ENCODE data around the gene PLPP7.

Gene PLPP7

GRCh38 chr9:131284856-131285255 lies 4.7 kb upstream of the PLPP7 start:
- peaks cover 14% of the 10 kb centered on the region for H3K4me1 ChIP-seq (ENCODE audit: control insufficient read depth, insufficient read depth, low read depth, low read length)
- H2BK15ac ChIP-seq (ENCODE audit: low read depth, poor library complexity, severe bottlenecking) = no peak overlapping the region
- no peak overlapping the region for H3K4me3 ChIP-seq (ENCODE audit: insufficient read depth in 1 of 2, low read depth in 1 of 2, low read length in 2 of 2)
- H4K91ac ChIP-seq (ENCODE audit: low read length) = no peak overlapping the region
- H2BK5ac ChIP-seq (ENCODE audit: low read depth, low read length, poor library complexity, severe bottlenecking) = no peak overlapping the region
- H2BK12ac ChIP-seq (ENCODE audit: low read length in 2 of 2) = no peak overlapping the region
- H2BK120ac ChIP-seq (ENCODE audit: low read depth, low read length) = no peak overlapping the region
- no peak overlapping the region for H3K27ac ChIP-seq (ENCODE audit: low read length, poor library complexity, severe bottlenecking)
- no peak overlapping the region for H3K4ac ChIP-seq (ENCODE audit: low read depth in 1 of 2, low read length in 2 of 2)
- no peak overlapping the region for H3K18ac ChIP-seq (ENCODE audit: low read depth in 1 of 2, low read length in 2 of 2)
- no peak overlapping the region for H3K23ac ChIP-seq (ENCODE audit: low read length in 2 of 2)
- H3K27me3 ChIP-seq (ENCODE audit: control insufficient read depth in 1 of 2, insufficient read depth in 1 of 2, low read length in 2 of 2) = peaks cover 33 to 48% of the 10 kb centered on the region in 2 experiments
- no peak overlapping the region for H2AFZ ChIP-seq (ENCODE audit: low read depth, low read length)
- no peak overlapping the region for H2AK5ac ChIP-seq (ENCODE audit: low read length, severe bottlenecking)
- H4K8ac ChIP-seq (ENCODE audit: low read length) = no peak overlapping the region
- 91% methylated on average over 6 of the region's 6 CpGs for WGBS
- H3K14ac ChIP-seq (ENCODE audit: low read length in 2 of 2) = no peak overlapping the region
- H3K9ac ChIP-seq (ENCODE audit: low read length) = no peak overlapping the region
- no peak for DNase-seq
- H3K79me1 ChIP-seq (replicated peaks; ENCODE audit: low read length, poor library complexity, severe bottlenecking) = no peaks in the 10 kb centered on the region
- no peak overlapping the region for H3K4me2 ChIP-seq (ENCODE audit: low read length, poor library complexity, severe bottlenecking)
- no peaks in the 10 kb centered on the region for H3K9me3 ChIP-seq (ENCODE audit: control insufficient read depth, low read length)
- H3K36me3 ChIP-seq (ENCODE audit: control insufficient read depth in 1 of 2, insufficient read depth in 2 of 2, low read depth in 1 of 2, low read length in 2 of 2) = no peaks in the 10 kb centered on the region

GRCh38 chr9:131287359-131287758 lies 2.2 kb upstream of the PLPP7 start:
- Histone ChIP-seq H3K27ac (ENCODE audit: low read length, poor library complexity, severe bottlenecking) (no peak overlapping the region), H2BK5ac (ENCODE audit: low read depth, low read length, poor library complexity, severe bottlenecking) (no peak overlapping the region), H2BK120ac (ENCODE audit: low read depth, low read length) (no peak overlapping the region), H3K9ac (ENCODE audit: low read length) (no peak overlapping the region), H3K9me3 (ENCODE audit: control insufficient read depth, low read length) (no peaks in the 10 kb centered on the region), H3K79me1 (replicated peaks; ENCODE audit: low read length, poor library complexity, severe bottlenecking) (no peaks in the 10 kb centered on the region), H3K4me2 (ENCODE audit: low read length, poor library complexity, severe bottlenecking) (no peak overlapping the region), H3K4ac (ENCODE audit: low read depth in 1 of 2, low read length in 2 of 2) (no peak overlapping the region), H2BK15ac (ENCODE audit: low read depth, poor library complexity, severe bottlenecking) (no peak overlapping the region), H3K23ac (ENCODE audit: low read length in 2 of 2) (no peak overlapping the region), H3K4me3 (ENCODE audit: insufficient read depth in 1 of 2, low read depth in 1 of 2, low read length in 2 of 2) (no peak overlapping the region), H2BK12ac (ENCODE audit: low read length in 2 of 2) (no peak overlapping the region), H3K18ac (ENCODE audit: low read depth in 1 of 2, low read length in 2 of 2) (no peak overlapping the region), H3K4me1 (ENCODE audit: control insufficient read depth, insufficient read depth, low read depth, low read length) (peaks cover 13% of the 10 kb centered on the region), H3K14ac (ENCODE audit: low read length in 2 of 2) (no peak overlapping the region), H4K91ac (ENCODE audit: low read length) (no peak overlapping the region), H4K8ac (ENCODE audit: low read length) (no peak overlapping the region), H3K36me3 (ENCODE audit: control insufficient read depth in 1 of 2, insufficient read depth in 2 of 2, low read depth in 1 of 2, low read length in 2 of 2) (peaks cover 0 to 7% of the 10 kb centered on the region in 2 experiments), H2AFZ (ENCODE audit: low read depth, low read length) (no peak overlapping the region), H2AK5ac (ENCODE audit: low read length, severe bottlenecking) (no peak overlapping the region), H3K27me3 (ENCODE audit: control insufficient read depth in 1 of 2, insufficient read depth in 1 of 2, low read length in 2 of 2) (peaks cover 8 to 23% of the 10 kb centered on the region in 2 experiments)
- no peak for DNase-seq
- WGBS = 84% methylated on average over 6 of the region's 6 CpGs

GRCh38 chr9:131288217-131288616 lies 1.3 kb upstream of the PLPP7 start:
- H2AK5ac ChIP-seq (ENCODE audit: low read length, severe bottlenecking) = no peak overlapping the region
- H2BK12ac ChIP-seq (ENCODE audit: low read length in 2 of 2) = no peak overlapping the region
- H4K91ac ChIP-seq (ENCODE audit: low read length) = no peak overlapping the region
- H3K14ac ChIP-seq (ENCODE audit: low read length in 2 of 2) = no peak overlapping the region
- H3K23ac ChIP-seq (ENCODE audit: low read length in 2 of 2) = no peak overlapping the region
- no peak overlapping the region for H3K4ac ChIP-seq (ENCODE audit: low read depth in 1 of 2, low read length in 2 of 2)
- no peak overlapping the region for H2AFZ ChIP-seq (ENCODE audit: low read depth, low read length)
- H3K79me1 ChIP-seq (replicated peaks; ENCODE audit: low read length, poor library complexity, severe bottlenecking) = no peaks in the 10 kb centered on the region
- peaks cover 0 to 15% of the 10 kb centered on the region in 2 experiments for H3K36me3 ChIP-seq (ENCODE audit: control insufficient read depth in 1 of 2, insufficient read depth in 2 of 2, low read depth in 1 of 2, low read length in 2 of 2)
- H3K27ac ChIP-seq (ENCODE audit: low read length, poor library complexity, severe bottlenecking) = no peak overlapping the region
- no peak overlapping the region for H3K4me3 ChIP-seq (ENCODE audit: insufficient read depth in 1 of 2, low read depth in 1 of 2, low read length in 2 of 2)
- no peaks in the 10 kb centered on the region for H3K9me3 ChIP-seq (ENCODE audit: control insufficient read depth, low read length)
- no peak overlapping the region for H4K8ac ChIP-seq (ENCODE audit: low read length)
- H3K18ac ChIP-seq (ENCODE audit: low read depth in 1 of 2, low read length in 2 of 2) = no peak overlapping the region
- no peak overlapping the region for H2BK15ac ChIP-seq (ENCODE audit: low read depth, poor library complexity, severe bottlenecking)
- no peak overlapping the region for H3K4me2 ChIP-seq (ENCODE audit: low read length, poor library complexity, severe bottlenecking)
- no peak for DNase-seq
- H2BK5ac ChIP-seq (ENCODE audit: low read depth, low read length, poor library complexity, severe bottlenecking) = no peak overlapping the region
- peaks cover 4 to 19% of the 10 kb centered on the region in 2 experiments for H3K27me3 ChIP-seq (ENCODE audit: control insufficient read depth in 1 of 2, insufficient read depth in 1 of 2, low read length in 2 of 2)
- H2BK120ac ChIP-seq (ENCODE audit: low read depth, low read length) = no peak overlapping the region
- H3K4me1 ChIP-seq (ENCODE audit: control insufficient read depth, insufficient read depth, low read depth, low read length) = peaks cover 5% of the 10 kb centered on the region
- H3K9ac ChIP-seq (ENCODE audit: low read length) = no peak overlapping the region
- 86% methylated on average over 8 of the region's 9 CpGs for whole genome bisulfite sequencing

- Histone ChIP-seq H3K27ac (ENCODE audit: low read length, poor library complexity, severe bottlenecking) (no peak overlapping the region), H2AK5ac (ENCODE audit: low read length, severe bottlenecking) (no peak overlapping the region), H3K36me3 (ENCODE audit: control insufficient read depth in 1 of 2, insufficient read depth in 2 of 2, low read depth in 1 of 2, low read length in 2 of 2) (peaks cover 0 to 27% of the 10 kb centered on the region in 2 experiments), H3K4me1 (ENCODE audit: control insufficient read depth, insufficient read depth, low read depth, low read length) (peaks cover 5% of the 10 kb centered on the region), H3K9me3 (ENCODE audit: control insufficient read depth, low read length) (no peaks in the 10 kb centered on the region), H2BK15ac (ENCODE audit: low read depth, poor library complexity, severe bottlenecking) (peak overlapping the region; percentile 15), H3K79me1 (replicated peaks; ENCODE audit: low read length, poor library complexity, severe bottlenecking) (no peaks in the 10 kb centered on the region), H3K4me3 (ENCODE audit: insufficient read depth in 1 of 2, low read depth in 1 of 2, low read length in 2 of 2) (peak overlapping the region in 1 of 2 experiments; percentile 81), H2BK12ac (ENCODE audit: low read length in 2 of 2) (no peak overlapping the region), H2BK5ac (ENCODE audit: low read depth, low read length, poor library complexity, severe bottlenecking) (no peak overlapping the region), H3K14ac (ENCODE audit: low read length in 2 of 2) (no peak overlapping the region), H4K8ac (ENCODE audit: low read length) (peak overlapping the region; percentile 45), H3K27me3 (ENCODE audit: control insufficient read depth in 1 of 2, insufficient read depth in 1 of 2, low read length in 2 of 2) (peaks cover 0 to 4% of the 10 kb centered on the region in 2 experiments), H3K9ac (ENCODE audit: low read length) (peak overlapping the region; percentile 92), H4K91ac (ENCODE audit: low read length) (peak overlapping the region; percentile 29), H3K18ac (ENCODE audit: low read depth in 1 of 2, low read length in 2 of 2) (no peak overlapping the region), H2BK120ac (ENCODE audit: low read depth, low read length) (no peak overlapping the region), H2AFZ (ENCODE audit: low read depth, low read length) (no peak overlapping the region), H3K4ac (ENCODE audit: low read depth in 1 of 2, low read length in 2 of 2) (no peak overlapping the region), H3K23ac (ENCODE audit: low read length in 2 of 2) (no peak overlapping the region), H3K4me2 (ENCODE audit: low read length, poor library complexity, severe bottlenecking) (no peak overlapping the region)
- no peak for DNase-seq
- WGBS = 91% methylated on average over 34 of the region's 34 CpGs
These were observed 678 bp downstream of the PLPP7 start for GRCh38 chr9:131290036-131290766.

All from mesenchymal stem cell (in vitro differentiated cells and primary cell).